Epithelial cell of prostate (primary cell): ENCODE measurements around the gene SYCE1.
"Not testable (repeated sequence)": the region's sequence is repeated elsewhere in the genome, so short reads cannot be mapped to it uniquely, and the experiment has no call there.

Experiments used
- DNase-seq: peaks from one replicate; pipeline ENCODE4 v3.0.0-alpha.2; 2011; ENCODE audit warnings: low read depth, low spot score
- H3K27ac ChIP-seq: fragments of 450-650 bp; 2 replicates; pipeline ENCODE4 v1.5.1; 2017; ENCODE audit warnings: mild to moderate bottlenecking

Gene SYCE1

GRCh38 chr10:133565441-133566294 lies at the start of gene SYCE1:
SYCE1 (minus strand) TSS chr10:133565583; CDS start chr10:133565529, 54 bp downstream.
- no peak for DNase-seq

GRCh38 chr10:133614830-133615580 lies 49.6 kb upstream of the SYCE1 start:
- no peak for DNase-seq
- no peak overlapping the region for H3K27ac ChIP-seq

More at GRCh38 chr10:133565441-133566294, at the start of gene SYCE1:
- H3K27ac ChIP-seq: no peak within 1 kb of the TSS

GRCh38 chr10:133613699-133614098 lies 48.3 kb upstream of the SYCE1 start:
- no peak overlapping the region for H3K27ac ChIP-seq

GRCh38 chr10:133611079-133611478 lies 45.7 kb upstream of the SYCE1 start:
- DNase-seq: no peak

More at GRCh38 chr10:133613699-133614098, 48.3 kb upstream of the SYCE1 start:
- DNase-seq: no peak

GRCh38 chr10:133608855-133609254 lies 43.5 kb upstream of the SYCE1 start:
- H3K27ac ChIP-seq: no peak overlapping the region
- DNase-seq: no peak

More at GRCh38 chr10:133611079-133611478, 45.7 kb upstream of the SYCE1 start:
- H3K27ac ChIP-seq: no peak overlapping the region

- DNase-seq, H3K27ac ChIP-seq: not testable (repeated sequence)
These were observed 38.1 kb upstream of the SYCE1 start for GRCh38 chr10:133603434-133603833.

- DNase-seq: no peak
- H3K27ac ChIP-seq: no peak overlapping the region
These were observed 35.3 kb upstream of the SYCE1 start for GRCh38 chr10:133600657-133601056.

- H3K27ac ChIP-seq, DNase-seq: not testable (repeated sequence)
These were observed 34.5 kb upstream of the SYCE1 start for GRCh38 chr10:133599869-133600268.

GRCh38 chr10:133592716-133593115 lies 27.3 kb upstream of the SYCE1 start:
- DNase-seq: no peak
- no peak overlapping the region for H3K27ac ChIP-seq

- H3K27ac ChIP-seq: no peak overlapping the region
- DNase-seq: no peak
These were observed 25.6 kb upstream of the SYCE1 start for GRCh38 chr10:133590970-133591359.

- H3K27ac ChIP-seq: no peak overlapping the region
- DNase-seq: no peak
These were observed 25.0 kb upstream of the SYCE1 start for GRCh38 chr10:133590226-133590969.

GRCh38 chr10:133577037-133577436 lies 11.7 kb upstream of the SYCE1 start:
- DNase-seq, H3K27ac ChIP-seq: not testable (repeated sequence)

- not testable (repeated sequence) for DNase-seq, H3K27ac ChIP-seq
These were observed 8.1 kb upstream of the SYCE1 start for GRCh38 chr10:133573460-133573859.

GRCh38 chr10:133572055-133572454 lies 6.7 kb upstream of the SYCE1 start:
- not testable (repeated sequence) for DNase-seq, H3K27ac ChIP-seq

GRCh38 chr10:133569801-133570200 lies 4.4 kb upstream of the SYCE1 start:
- not testable (repeated sequence) for DNase-seq, H3K27ac ChIP-seq

- not testable (repeated sequence) for H3K27ac ChIP-seq, DNase-seq
These were observed 3.6 kb upstream of the SYCE1 start for GRCh38 chr10:133568831-133569527.

- DNase-seq: no peak
These were observed 2.9 kb upstream of the SYCE1 start for GRCh38 chr10:133568287-133568614.

GRCh38 chr10:133567609-133568286 lies 2.4 kb upstream of the SYCE1 start:
- no peak for DNase-seq

More at GRCh38 chr10:133568287-133568614, 2.9 kb upstream of the SYCE1 start:
- H3K27ac ChIP-seq: no peak overlapping the region

GRCh38 chr10:133567119-133567518 lies 1.7 kb upstream of the SYCE1 start:
- H3K27ac ChIP-seq: no peak overlapping the region
- DNase-seq: no peak

More at GRCh38 chr10:133567609-133568286, 2.4 kb upstream of the SYCE1 start:
- no peak overlapping the region for H3K27ac ChIP-seq
